ENCODE measurements around the gene TTC7B.

DNA sequence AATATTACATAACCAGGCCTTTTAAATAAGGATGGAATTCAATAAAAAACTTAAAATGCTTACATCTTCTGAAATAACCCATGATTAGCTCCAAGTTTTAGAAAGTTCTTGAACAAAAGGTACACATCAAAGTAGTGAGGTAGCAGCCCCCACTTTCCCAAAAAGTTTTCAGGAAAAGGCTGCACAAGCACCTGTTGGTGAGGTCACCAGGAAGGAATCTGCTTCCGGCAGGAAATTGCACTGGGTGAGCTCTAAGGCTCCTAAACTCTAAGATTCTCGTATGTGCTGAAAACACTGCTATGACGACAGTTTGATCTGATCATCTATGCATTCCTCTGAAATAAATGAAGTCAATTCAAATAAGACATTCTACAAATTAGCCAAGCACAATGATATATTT, 34.3 kb upstream of the TTC7B start:
- TF ChIP-seq, protein P1, sequence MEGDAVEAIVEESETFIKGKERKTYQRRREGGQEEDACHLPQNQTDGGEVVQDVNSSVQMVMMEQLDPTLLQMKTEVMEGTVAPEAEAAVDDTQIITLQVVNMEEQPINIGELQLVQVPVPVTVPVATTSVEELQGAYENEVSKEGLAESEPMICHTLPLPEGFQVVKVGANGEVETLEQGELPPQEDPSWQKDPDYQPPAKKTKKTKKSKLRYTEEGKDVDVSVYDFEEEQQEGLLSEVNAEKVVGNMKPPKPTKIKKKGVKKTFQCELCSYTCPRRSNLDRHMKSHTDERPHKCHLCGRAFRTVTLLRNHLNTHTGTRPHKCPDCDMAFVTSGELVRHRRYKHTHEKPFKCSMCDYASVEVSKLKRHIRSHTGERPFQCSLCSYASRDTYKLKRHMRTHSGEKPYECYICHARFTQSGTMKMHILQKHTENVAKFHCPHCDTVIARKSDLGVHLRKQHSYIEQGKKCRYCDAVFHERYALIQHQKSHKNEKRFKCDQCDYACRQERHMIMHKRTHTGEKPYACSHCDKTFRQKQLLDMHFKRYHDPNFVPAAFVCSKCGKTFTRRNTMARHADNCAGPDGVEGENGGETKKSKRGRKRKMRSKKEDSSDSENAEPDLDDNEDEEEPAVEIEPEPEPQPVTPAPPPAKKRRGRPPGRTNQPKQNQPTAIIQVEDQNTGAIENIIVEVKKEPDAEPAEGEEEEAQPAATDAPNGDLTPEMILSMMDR (IDR thresholded peaks at IDR 0.05): no peak
- TF ChIP-seq EZH2 (IDR thresholded peaks at IDR 0.05) (no peak), EZH2phosphoT487 (IDR thresholded peaks at IDR 0.05) (no peak)

All from neural progenitor cell (in vitro differentiated cells).